Endodermal cell (in vitro differentiated cells): Measurements from ENCODE around the gene SKIL. TPM values are rescaled to one million over a fixed set of nuclear protein-coding genes. Genes with fewer than 3 reads are reported as not detected.

Source experiments
- DNase-seq: peaks from one replicate; pipeline ENCODE4 v3.0.0-alpha.2; 2017
- H3K27ac ChIP-seq: 2 replicates; pipeline ENCODE4 v1.5.1; 2013; ENCODE audit warnings: mild to moderate bottlenecking, low read depth, low read length, moderate library complexity
- H3K27me3 ChIP-seq: 2 replicates; pipeline ENCODE4 v1.6.1; 2013; ENCODE audit warnings: mild to moderate bottlenecking, low read length, moderate library complexity; ENCODE audit not compliant: insufficient read depth, control insufficient read depth, poor library complexity, severe bottlenecking
- H3K36me3 ChIP-seq: 2 replicates; pipeline ENCODE4 v1.7.0; 2013; ENCODE audit warnings: mild to moderate bottlenecking, low read length, moderate library complexity; ENCODE audit not compliant: control insufficient read depth, insufficient read depth
- H3K4me1 ChIP-seq: one replicate; pipeline ENCODE4 v1.7.0; 2013; ENCODE audit warnings: low read length; ENCODE audit not compliant: control insufficient read depth, insufficient read depth
- H3K4me3 ChIP-seq: 2 replicates; pipeline ENCODE4 v1.5.1; 2013; ENCODE audit warnings: mild to moderate bottlenecking, low read length, moderate library complexity
- H3K9ac ChIP-seq: 2 replicates; pipeline ENCODE4 v1.6.1; 2013; ENCODE audit warnings: mild to moderate bottlenecking, low read length, moderate library complexity; ENCODE audit not compliant: poor library complexity, severe bottlenecking; ENCODE audit errors: extremely low read depth
- H3K9me3 ChIP-seq: 2 replicates; pipeline ENCODE4 v1.6.1; 2013; ENCODE audit warnings: mild to moderate bottlenecking, low read length, moderate library complexity; ENCODE audit not compliant: control insufficient read depth
- H3K27ac Mint-ChIP-seq: 2 replicates; pipeline ENCODE4 v1.8.0; 2020; ENCODE audit warnings: mixed read lengths
- H3K27me3 Mint-ChIP-seq: 2 replicates; pipeline ENCODE4 v1.8.0; 2021; ENCODE audit warnings: mild to moderate bottlenecking, mixed read lengths; ENCODE audit not compliant: insufficient read depth
- H3K36me3 Mint-ChIP-seq: 2 replicates; pipeline ENCODE4 v1.8.0; 2020; ENCODE audit warnings: low read depth, mixed read lengths
- H3K4me1 Mint-ChIP-seq: 2 replicates; pipeline ENCODE4 v1.8.0; 2020; ENCODE audit warnings: mixed read lengths
- H3K4me3 Mint-ChIP-seq: 2 replicates; pipeline ENCODE4 v1.8.0; 2020; ENCODE audit warnings: mild to moderate bottlenecking, moderate library complexity, mixed read lengths
- H3K9me3 Mint-ChIP-seq: 2 replicates; pipeline ENCODE4 v1.8.0; 2020; ENCODE audit warnings: mild to moderate bottlenecking, mixed read lengths
- WGBS, 2 experiments: methylation state at CpG; one replicate each; pipeline versions ENCODE4 v1.1.5 to v1.1.7; 2013; ENCODE audit warnings: missing lambda C conversion rate in 2 of 2, mixed read lengths in 1 of 2; ENCODE audit not compliant: insufficient coverage in 1 of 2, insufficient read length in 1 of 2; 5-methylcytosine and 5-hydroxymethylcytosine counted together
- total RNA-seq, 2 donors: library from RNA; stranded (reverse); fragmentation: NEBNext Ultra II Directional in 1 of 2; extraction: Animal tissue kit (Norgen Biotek cat#: 25700) in 1 of 2; gene quantifications; 2 replicates in 1 of 2; 3 replicates in 1 of 2; pipeline ENCODE4 v1.2.1, GENCODE V29; 2021
- TF ChIP-seq, protein P1 (sequence below): fragments of 200-600 bp; sonication (generic); conservative IDR thresholded peaks from 2 replicates; pipeline ENCODE4 v1.5.0; 2021; ENCODE audit warnings: antibody characterized with exemption, mild to moderate bottlenecking

The SKIL gene
- total RNA-seq, 2 donors from 2014 or later: 147 to 174 TPM

GRCh38 chr3:170344971-170345370, 12.5 kb upstream of the SKIL start:
- peaks cover 37% of the 10 kb centered on the region for H3K9me3 Mint-ChIP-seq
- TF ChIP-seq, protein P1, sequence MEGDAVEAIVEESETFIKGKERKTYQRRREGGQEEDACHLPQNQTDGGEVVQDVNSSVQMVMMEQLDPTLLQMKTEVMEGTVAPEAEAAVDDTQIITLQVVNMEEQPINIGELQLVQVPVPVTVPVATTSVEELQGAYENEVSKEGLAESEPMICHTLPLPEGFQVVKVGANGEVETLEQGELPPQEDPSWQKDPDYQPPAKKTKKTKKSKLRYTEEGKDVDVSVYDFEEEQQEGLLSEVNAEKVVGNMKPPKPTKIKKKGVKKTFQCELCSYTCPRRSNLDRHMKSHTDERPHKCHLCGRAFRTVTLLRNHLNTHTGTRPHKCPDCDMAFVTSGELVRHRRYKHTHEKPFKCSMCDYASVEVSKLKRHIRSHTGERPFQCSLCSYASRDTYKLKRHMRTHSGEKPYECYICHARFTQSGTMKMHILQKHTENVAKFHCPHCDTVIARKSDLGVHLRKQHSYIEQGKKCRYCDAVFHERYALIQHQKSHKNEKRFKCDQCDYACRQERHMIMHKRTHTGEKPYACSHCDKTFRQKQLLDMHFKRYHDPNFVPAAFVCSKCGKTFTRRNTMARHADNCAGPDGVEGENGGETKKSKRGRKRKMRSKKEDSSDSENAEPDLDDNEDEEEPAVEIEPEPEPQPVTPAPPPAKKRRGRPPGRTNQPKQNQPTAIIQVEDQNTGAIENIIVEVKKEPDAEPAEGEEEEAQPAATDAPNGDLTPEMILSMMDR: no peak
- peaks cover 5% of the 10 kb centered on the region for H3K4me1 Mint-ChIP-seq
- Histone ChIP-seq H3K36me3 (no peaks in the 10 kb centered on the region), H3K4me3 (no peak overlapping the region), H3K4me1 (no peaks in the 10 kb centered on the region), H3K27ac (no peak overlapping the region), H3K9me3 (peaks cover 23% of the 10 kb centered on the region), H3K9ac (no peak overlapping the region), H3K27me3 (no peaks in the 10 kb centered on the region)
- 96 to 100% methylated on average over 2 to 4 of the region's 4 CpGs for WGBS, 2 experiments
- no peaks in the 10 kb centered on the region for H3K36me3 Mint-ChIP-seq
- H3K4me3 Mint-ChIP-seq: no peak overlapping the region
- no peak for DNase-seq
- H3K27me3 Mint-ChIP-seq: no peaks in the 10 kb centered on the region
- peak overlapping the region; percentile 80 for H3K27ac Mint-ChIP-seq

DNA sequence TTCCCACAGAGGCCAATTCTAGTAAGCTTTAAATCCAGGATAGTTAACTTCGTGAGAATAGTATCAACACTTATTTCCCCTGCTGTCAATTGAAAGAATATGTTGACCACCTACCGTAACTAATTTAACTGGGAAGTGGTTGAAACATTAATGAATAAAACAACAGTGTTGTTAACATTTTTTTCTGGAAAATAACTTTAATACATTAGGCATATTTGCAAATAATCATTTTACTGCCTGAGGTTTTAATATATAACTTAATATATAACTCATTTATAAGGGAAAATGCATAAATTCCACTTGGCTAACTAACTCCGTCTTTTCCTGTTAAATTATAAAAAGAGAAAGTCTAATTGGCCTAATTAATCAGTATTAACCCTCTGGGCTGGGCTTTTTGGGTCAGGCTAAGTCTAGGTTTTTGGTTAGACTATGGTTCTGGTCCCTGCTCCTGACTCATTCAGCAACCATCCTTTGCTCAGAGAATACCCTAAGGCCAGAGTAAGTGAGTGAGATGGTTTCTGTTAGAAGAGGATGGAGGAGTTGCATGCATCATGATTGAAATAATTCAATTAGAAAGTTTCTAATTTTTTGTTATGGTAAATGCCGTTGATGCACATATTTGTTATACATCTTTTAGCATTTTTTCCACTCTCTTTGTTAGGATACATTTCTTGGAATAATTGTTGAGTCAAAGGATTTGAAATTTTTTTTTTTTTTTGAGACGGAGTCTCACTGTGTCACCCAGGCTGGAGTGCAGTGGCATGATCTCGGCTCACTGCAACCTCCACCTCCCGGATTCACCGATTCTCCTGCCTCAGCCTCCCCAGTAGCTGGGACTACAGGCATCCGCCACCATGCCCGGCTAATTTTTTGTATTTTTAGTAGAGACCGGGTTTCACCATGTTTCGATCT, 10.8 kb upstream of the SKIL start:
- no peaks in the 10 kb centered on the region for H3K36me3 Mint-ChIP-seq
- Histone ChIP-seq H3K9me3 (peaks cover 5% of the 10 kb centered on the region), H3K27ac (no peak overlapping the region), H3K27me3 (no peaks in the 10 kb centered on the region), H3K36me3 (no peaks in the 10 kb centered on the region), H3K4me3 (no peak overlapping the region), H3K9ac (no peak overlapping the region), H3K4me1 (no peaks in the 10 kb centered on the region)
- WGBS, 2 experiments: 93 to 96% methylated on average over 9 to 10 of the region's 12 CpGs
- DNase-seq: no peak
- H3K27me3 Mint-ChIP-seq: no peaks in the 10 kb centered on the region
- no peak overlapping the region for H3K27ac Mint-ChIP-seq
- TF ChIP-seq, protein P1: no peak
- H3K4me1 Mint-ChIP-seq: peaks cover 5% of the 10 kb centered on the region
- peaks cover 22% of the 10 kb centered on the region for H3K9me3 Mint-ChIP-seq
- H3K4me3 Mint-ChIP-seq: no peak overlapping the region

DNA sequence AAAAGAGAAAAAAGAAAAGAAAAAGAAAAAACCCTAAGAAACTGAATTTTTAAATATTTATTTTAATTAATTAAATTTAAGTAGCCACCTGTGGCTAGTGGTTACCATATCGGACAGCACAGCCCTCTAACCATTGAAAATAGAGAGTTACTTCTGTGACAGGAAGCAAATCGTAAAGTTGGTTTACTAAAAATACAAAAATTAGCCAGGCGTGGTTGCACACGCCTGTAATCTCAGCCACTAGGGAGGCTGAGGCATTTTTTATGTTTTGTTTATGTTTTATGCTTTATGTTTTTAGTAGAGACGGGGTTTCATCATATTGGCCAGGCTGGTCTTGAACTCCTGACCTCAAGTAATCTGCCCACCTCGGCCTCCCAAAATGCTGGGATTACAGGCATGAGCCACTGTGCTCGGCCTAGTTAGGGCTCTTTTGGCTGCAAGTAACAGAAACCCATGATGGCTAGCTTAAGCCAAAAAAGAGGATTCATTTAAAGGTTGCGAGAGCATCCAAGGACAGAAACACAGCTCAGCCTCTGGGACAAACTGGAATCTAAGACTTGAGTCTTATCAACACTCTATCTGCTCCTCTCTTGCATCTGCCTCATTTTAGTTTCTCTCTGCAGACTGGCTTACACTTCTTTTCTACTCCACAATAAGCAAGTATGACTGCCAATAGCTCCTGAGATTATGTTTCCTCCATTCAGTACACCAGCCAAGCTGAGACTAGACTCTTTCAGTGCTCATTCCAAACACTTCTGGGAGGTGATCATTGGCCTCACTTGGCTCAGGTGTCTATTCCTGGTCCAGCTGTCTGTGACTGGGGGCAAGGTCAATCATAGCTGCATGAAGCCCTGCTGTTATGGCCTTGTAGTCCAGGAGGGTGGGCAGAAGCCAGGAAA, 6.8 kb upstream of the SKIL start:
- Mint-ChIP-seq H3K27me3 (no peaks in the 10 kb centered on the region), H3K4me3 (no peak overlapping the region), H3K36me3 (no peaks in the 10 kb centered on the region), H3K4me1 (peaks cover 16% of the 10 kb centered on the region), H3K9me3 (peaks cover 2% of the 10 kb centered on the region), H3K27ac (no peak overlapping the region)
- Histone ChIP-seq H3K4me1 (no peaks in the 10 kb centered on the region), H3K27ac (no peak overlapping the region), H3K27me3 (no peaks in the 10 kb centered on the region), H3K9ac (no peak overlapping the region), H3K36me3 (no peaks in the 10 kb centered on the region), H3K9me3 (no peaks in the 10 kb centered on the region), H3K4me3 (no peak overlapping the region)
- TF ChIP-seq, protein P1: no peak
- DNase-seq: no peak
- WGBS, 2 experiments: 93 to 98% methylated on average over 8 of the region's 8 CpGs
